ENCODE measurements around the gene GXYLT2. TPM values are rescaled to one million over a fixed set of nuclear protein-coding genes. Genes with fewer than 3 reads are reported as not detected.

GXYLT2 gene
- total and polyA plus RNA-seq, 10 of the 15 experiments (the other 5 are each of a cell fraction or from before 2014, with no cell fraction given): 0.27 to 2.6 (median 0.78) TPM

DNA sequence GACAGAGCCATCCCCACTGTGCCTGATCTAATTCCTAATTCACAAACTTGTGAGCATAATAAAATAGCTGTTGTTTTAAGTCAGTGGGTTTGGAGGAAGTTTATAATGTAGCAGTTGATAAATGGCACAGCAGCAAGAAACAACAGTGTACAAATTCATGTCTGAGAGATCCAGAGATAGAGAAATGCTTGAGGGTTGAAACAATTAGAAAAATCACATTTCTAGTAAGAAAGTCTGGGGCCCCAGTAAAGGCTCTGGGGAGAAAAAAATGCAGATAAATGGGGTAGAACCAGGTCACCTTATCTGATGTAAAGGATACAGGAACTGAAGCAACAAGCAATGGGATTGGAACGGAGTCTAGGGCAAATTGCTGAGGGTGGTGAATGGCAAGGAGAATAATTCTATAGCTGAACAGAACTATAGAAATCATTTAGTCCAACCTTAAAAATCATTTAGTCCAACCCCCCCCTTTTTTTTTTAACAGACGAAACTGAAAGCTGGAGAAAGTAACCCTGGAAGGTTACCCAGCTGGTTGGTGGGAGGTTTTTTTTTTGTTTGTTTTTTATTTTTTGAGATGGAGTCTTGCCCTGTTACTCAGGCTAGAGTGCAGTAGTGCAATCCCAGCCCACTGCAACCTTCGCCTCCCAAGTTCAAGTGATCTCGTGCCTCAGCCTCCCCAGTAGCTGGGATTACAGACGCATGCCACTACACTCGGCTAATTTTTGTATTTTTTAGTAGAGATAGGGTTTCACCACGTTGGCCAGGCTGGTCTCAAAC, 25.3 kb upstream of the GXYLT2 start (continued):
- TF ChIP-seq HDGF (IDR thresholded peaks at IDR 0.05) (no peak), POLR2AphosphoS2 (IDR thresholded peaks at IDR 0.05; ENCODE audit: low read depth, low read length) (no peak), BMI1 (IDR thresholded peaks at IDR 0.05; ENCODE audit: borderline replicate concordance) (no peak), RB1 (IDR thresholded peaks at IDR 0.05; ENCODE audit: borderline replicate concordance) (no peak), MTA3 (IDR thresholded peaks at IDR 0.05; ENCODE audit: borderline replicate concordance, low read length) (no peak)
- TF ChIP-seq, protein P1, sequence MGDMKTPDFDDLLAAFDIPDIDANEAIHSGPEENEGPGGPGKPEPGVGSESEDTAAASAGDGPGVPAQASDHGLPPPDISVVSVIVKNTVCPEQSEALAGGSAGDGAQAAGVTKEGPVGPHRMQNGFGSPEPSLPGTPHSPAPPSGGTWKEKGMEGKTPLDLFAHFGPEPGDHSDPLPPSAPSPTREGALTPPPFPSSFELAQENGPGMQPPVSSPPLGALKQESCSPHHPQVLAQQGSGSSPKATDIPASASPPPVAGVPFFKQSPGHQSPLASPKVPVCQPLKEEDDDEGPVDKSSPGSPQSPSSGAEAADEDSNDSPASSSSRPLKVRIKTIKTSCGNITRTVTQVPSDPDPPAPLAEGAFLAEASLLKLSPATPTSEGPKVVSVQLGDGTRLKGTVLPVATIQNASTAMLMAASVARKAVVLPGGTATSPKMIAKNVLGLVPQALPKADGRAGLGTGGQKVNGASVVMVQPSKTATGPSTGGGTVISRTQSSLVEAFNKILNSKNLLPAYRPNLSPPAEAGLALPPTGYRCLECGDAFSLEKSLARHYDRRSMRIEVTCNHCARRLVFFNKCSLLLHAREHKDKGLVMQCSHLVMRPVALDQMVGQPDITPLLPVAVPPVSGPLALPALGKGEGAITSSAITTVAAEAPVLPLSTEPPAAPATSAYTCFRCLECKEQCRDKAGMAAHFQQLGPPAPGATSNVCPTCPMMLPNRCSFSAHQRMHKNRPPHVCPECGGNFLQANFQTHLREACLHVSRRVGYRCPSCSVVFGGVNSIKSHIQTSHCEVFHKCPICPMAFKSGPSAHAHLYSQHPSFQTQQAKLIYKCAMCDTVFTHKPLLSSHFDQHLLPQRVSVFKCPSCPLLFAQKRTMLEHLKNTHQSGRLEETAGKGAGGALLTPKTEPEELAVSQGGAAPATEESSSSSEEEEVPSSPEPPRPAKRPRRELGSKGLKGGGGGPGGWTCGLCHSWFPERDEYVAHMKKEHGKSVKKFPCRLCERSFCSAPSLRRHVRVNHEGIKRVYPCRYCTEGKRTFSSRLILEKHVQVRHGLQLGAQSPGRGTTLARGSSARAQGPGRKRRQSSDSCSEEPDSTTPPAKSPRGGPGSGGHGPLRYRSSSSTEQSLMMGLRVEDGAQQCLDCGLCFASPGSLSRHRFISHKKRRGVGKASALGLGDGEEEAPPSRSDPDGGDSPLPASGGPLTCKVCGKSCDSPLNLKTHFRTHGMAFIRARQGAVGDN (IDR thresholded peaks at IDR 0.05): no peak

DNA sequence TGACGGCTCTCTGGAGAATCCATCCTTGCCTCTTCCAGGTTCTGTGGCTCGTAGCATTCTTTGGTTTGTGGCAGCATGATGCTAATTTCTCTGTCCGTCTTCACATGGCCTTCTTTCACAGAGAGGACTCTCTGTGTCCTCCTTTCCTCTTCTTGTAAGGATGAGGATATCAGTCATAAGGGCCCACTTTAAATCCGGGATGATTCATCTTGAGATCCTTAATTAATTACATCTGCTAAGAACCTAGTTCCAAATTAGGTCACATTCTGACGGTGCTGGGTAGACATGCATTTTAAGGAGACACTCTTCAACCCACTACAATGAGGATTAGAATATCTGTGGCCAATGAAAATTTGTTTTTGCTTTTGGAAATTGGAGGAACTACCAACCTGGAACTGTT, 15.7 kb upstream of the GXYLT2 start:
- Histone ChIP-seq H3K36me3 (ENCODE audit: control insufficient read depth in 2 of 2, insufficient read depth in 2 of 2, low read length in 1 of 2) (no peaks in the 10 kb centered on the region), H3K4me3 (no peak overlapping the region), H3K9me3 (replicated peaks; ENCODE audit: control insufficient read depth, insufficient read depth, low read length) (no peaks in the 10 kb centered on the region; the same call in 2 of the 3 replicates), H3K79me2 (ENCODE audit: control insufficient read depth, insufficient read depth, low read length) (no peaks in the 10 kb centered on the region), H3K27ac (ENCODE audit: control insufficient read depth, insufficient read depth) (no peak overlapping the region), H3K4me1 (ENCODE audit: control insufficient read depth, insufficient read depth, low read length) (no peaks in the 10 kb centered on the region), H3K27me3 (replicated peaks in 1 of 2; ENCODE audit: control insufficient read depth in 2 of 2, insufficient read depth in 2 of 2, low read length in 1 of 2) (no peaks in the 10 kb centered on the region), H2AFZ (ENCODE audit: control insufficient read depth, low read depth, low read length) (peak overlapping the region; percentile 16; the same call in 1 of the 2 replicates), H3K9ac (ENCODE audit: control insufficient read depth, insufficient read depth, low read length) (no peak overlapping the region), H4K20me1 (ENCODE audit: control insufficient read depth, insufficient read depth) (no peaks in the 10 kb centered on the region), H3K4me2 (ENCODE audit: control insufficient read depth, insufficient read depth) (peak overlapping the region; percentile 38; the same call in 1 of the 2 replicates)
- FAIRE-seq (no peak), ATAC-seq (peak; percentile 44), DNase-seq (ENCODE audit: low read depth, low spot score) (no peak)
- no TSS peak for BruUV-seq (replicated peaks)
- SMC1A ChIA-PET (ENCODE audit: uncharacterized antibody, unreplicated experiment): no interaction called here
- intact Hi-C loops (cut with micrococcal nuclease; ENCODE audit: unreplicated experiment): no loop called here
- in situ Hi-C loops (cut with MboI): no loop called here
- CTCF ChIA-PET: interaction anchor here (0.5 to 1.0 kb wide), 3 partner anchors 21 to 684 kb away, joined by 3 to 7 read pairs (median 3); no protein-coding TSS in a partner anchor
- 30% methylated on average over 5 of the region's 5 CpGs for WGBS (ENCODE audit: insufficient coverage, insufficient replicate concordance, low lambda C conversion rate, missing lambda C conversion rate)
- RAD21 ChIA-PET (ENCODE audit: unreplicated experiment): no interaction called here
- POLR2A ChIA-PET: no interaction called here
- TF ChIP-seq SREBF1 (IDR thresholded peaks at IDR 0.05; ENCODE audit: low read length): no peak
- no peak for TF ChIP-seq SUZ12 (IDR thresholded peaks at IDR 0.05; ENCODE audit: unreplicated experiment)
- TF ChIP-seq KLF5 (IDR thresholded peaks at IDR 0.05; ENCODE audit: partially characterized antibody): no peak
- TF ChIP-seq WRNIP1 (IDR thresholded peaks at IDR 0.05; ENCODE audit: borderline replicate concordance, low read depth, low read length): no peak
- no peak for TF ChIP-seq SMAD5 (IDR thresholded peaks at IDR 0.05; ENCODE audit: low read depth)
- TF ChIP-seq ZBED1 (IDR thresholded peaks at IDR 0.05; ENCODE audit: borderline replicate concordance): no peak
- no peak for TF ChIP-seq STAT1 (conservative IDR thresholded peaks at IDR 0.05)
- TF ChIP-seq, protein P2, sequence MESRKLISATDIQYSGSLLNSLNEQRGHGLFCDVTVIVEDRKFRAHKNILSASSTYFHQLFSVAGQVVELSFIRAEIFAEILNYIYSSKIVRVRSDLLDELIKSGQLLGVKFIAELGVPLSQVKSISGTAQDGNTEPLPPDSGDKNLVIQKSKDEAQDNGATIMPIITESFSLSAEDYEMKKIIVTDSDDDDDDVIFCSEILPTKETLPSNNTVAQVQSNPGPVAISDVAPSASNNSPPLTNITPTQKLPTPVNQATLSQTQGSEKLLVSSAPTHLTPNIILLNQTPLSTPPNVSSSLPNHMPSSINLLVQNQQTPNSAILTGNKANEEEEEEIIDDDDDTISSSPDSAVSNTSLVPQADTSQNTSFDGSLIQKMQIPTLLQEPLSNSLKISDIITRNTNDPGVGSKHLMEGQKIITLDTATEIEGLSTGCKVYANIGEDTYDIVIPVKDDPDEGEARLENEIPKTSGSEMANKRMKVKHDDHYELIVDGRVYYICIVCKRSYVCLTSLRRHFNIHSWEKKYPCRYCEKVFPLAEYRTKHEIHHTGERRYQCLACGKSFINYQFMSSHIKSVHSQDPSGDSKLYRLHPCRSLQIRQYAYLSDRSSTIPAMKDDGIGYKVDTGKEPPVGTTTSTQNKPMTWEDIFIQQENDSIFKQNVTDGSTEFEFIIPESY (IDR thresholded peaks at IDR 0.05): no peak
- no peak for TF ChIP-seq FOS (IDR thresholded peaks at IDR 0.05; ENCODE audit: borderline replicate concordance, extremely low read depth, insufficient read length)
- no peak for TF ChIP-seq EP300 (IDR thresholded peaks at IDR 0.05; ENCODE audit: borderline replicate concordance in 1 of 2, control insufficient read depth in 1 of 2, low read depth in 2 of 2, low read length in 2 of 2)

All from GM12878 (cell line).